ENCODE measurements around the gene FAM241A. TPM values are rescaled to one million over a fixed set of nuclear protein-coding genes. Genes with fewer than 3 reads are reported as not detected.

FAM241A gene
- total RNA-seq, 3 donors from 2014 or later (not counting 1 experiment from before 2014, with no cell fraction given): 0.36 to 0.75 (median 0.40) TPM

DNA sequence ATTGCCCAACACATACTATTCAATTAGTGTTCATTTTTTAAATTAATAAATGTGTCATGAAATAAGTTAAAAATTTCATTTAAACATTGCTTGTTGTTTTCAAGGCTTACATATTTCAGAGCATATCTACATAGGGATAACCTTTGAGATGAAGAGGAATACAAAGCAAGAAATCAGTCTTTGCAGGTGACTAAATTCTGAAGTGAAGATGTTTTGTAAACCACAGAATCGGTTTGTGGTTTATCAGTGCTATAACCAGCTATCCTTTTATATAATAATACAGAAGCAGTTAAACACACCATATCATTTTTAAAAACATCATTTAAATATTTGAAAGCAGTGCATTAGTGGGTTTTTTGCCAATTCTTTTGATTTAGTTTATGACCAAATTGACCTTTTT lies 26.9 kb downstream of the FAM241A start:
- Histone ChIP-seq H3K27me3 (ENCODE audit: control insufficient read depth, insufficient read depth, low read length) (no peaks in the 10 kb centered on the region), H3K9me3 (ENCODE audit: control insufficient read depth, insufficient read depth, low read length) (no peaks in the 10 kb centered on the region), H3K4me3 (ENCODE audit: low read length) (no peak overlapping the region), H3K27ac (ENCODE audit: low read length) (no peak overlapping the region), H3K36me3 (ENCODE audit: control insufficient read depth, insufficient read depth, low read length) (no peaks in the 10 kb centered on the region), H3K4me1 (ENCODE audit: control insufficient read depth, insufficient read depth, low read length) (no peaks in the 10 kb centered on the region)
- no peak overlapping the region for H3K27ac Mint-ChIP-seq
- DNase-seq (no peak), ATAC-seq (no peak)
- peaks cover 7 to 9% of the 10 kb centered on the region in 2 donors for H3K4me1 Mint-ChIP-seq
- no peaks in the 10 kb centered on the region for H3K27me3 Mint-ChIP-seq (ENCODE audit: low read depth in 2 of 2)
- TF ChIP-seq CTCF (IDR thresholded peaks at IDR 0.05): no peak
- H3K9me3 Mint-ChIP-seq: no peaks in the 10 kb centered on the region
- intact Hi-C loops (cut with micrococcal nuclease): no loop called here
- no peaks in the 10 kb centered on the region for H3K36me3 Mint-ChIP-seq
- H3K4me3 Mint-ChIP-seq: no peak overlapping the region
- no CpG with 5 or more reads among the region's 1 CpG for WGBS (ENCODE audit: insufficient coverage)

GRCh38 chr4:112173593-112174558 lies 28.6 kb downstream of the FAM241A start:
- DNase-seq: no peak
- H3K9me3 ChIP-seq (ENCODE audit: control insufficient read depth, insufficient read depth, low read length): no peaks in the 10 kb centered on the region
- ATAC-seq: no peak
- TF ChIP-seq CTCF (IDR thresholded peaks at IDR 0.05): no peak
- no peaks in the 10 kb centered on the region for H3K27me3 Mint-ChIP-seq (ENCODE audit: low read depth in 2 of 2)
- no peaks in the 10 kb centered on the region for H3K27me3 ChIP-seq (ENCODE audit: control insufficient read depth, insufficient read depth, low read length)
- WGBS (ENCODE audit: insufficient coverage): 84% methylated on average over 7 of the region's 8 CpGs
- no peak overlapping the region for H3K27ac Mint-ChIP-seq
- H3K27ac ChIP-seq (ENCODE audit: low read length): no peak overlapping the region
- peaks cover 0 to 5% of the 10 kb centered on the region in 2 donors for H3K4me1 Mint-ChIP-seq
- H3K4me3 ChIP-seq (ENCODE audit: low read length): no peak overlapping the region
- H3K4me1 ChIP-seq (ENCODE audit: control insufficient read depth, insufficient read depth, low read length): no peaks in the 10 kb centered on the region
- H3K36me3 ChIP-seq (ENCODE audit: control insufficient read depth, insufficient read depth, low read length): no peaks in the 10 kb centered on the region
- intact Hi-C loops (cut with micrococcal nuclease): no loop called here
- H3K36me3 Mint-ChIP-seq: no peaks in the 10 kb centered on the region
- H3K4me3 Mint-ChIP-seq: no peak overlapping the region
- H3K9me3 Mint-ChIP-seq: no peaks in the 10 kb centered on the region

- Histone ChIP-seq H3K4me3 (ENCODE audit: low read length) (no peak overlapping the region), H3K4me1 (ENCODE audit: control insufficient read depth, insufficient read depth, low read length) (no peaks in the 10 kb centered on the region), H3K27ac (ENCODE audit: low read length) (no peak overlapping the region), H3K36me3 (ENCODE audit: control insufficient read depth, insufficient read depth, low read length) (no peaks in the 10 kb centered on the region), H3K9me3 (ENCODE audit: control insufficient read depth, insufficient read depth, low read length) (no peaks in the 10 kb centered on the region), H3K27me3 (ENCODE audit: control insufficient read depth, insufficient read depth, low read length) (no peaks in the 10 kb centered on the region)
- Mint-ChIP-seq H3K27ac (no peak overlapping the region), H3K36me3 (no peaks in the 10 kb centered on the region), H3K4me1 (peaks cover 0 to 5% of the 10 kb centered on the region in 2 donors), H3K9me3 (no peaks in the 10 kb centered on the region), H3K4me3 (no peak overlapping the region), H3K27me3 (ENCODE audit: low read depth in 2 of 2) (no peaks in the 10 kb centered on the region)
- no peak for ATAC-seq
- intact Hi-C loops (cut with micrococcal nuclease): no loop called here
- no peak for DNase-seq
- no peak for TF ChIP-seq CTCF (IDR thresholded peaks at IDR 0.05)
- 78% methylated on average over 1 of the region's 4 CpGs for WGBS (ENCODE audit: insufficient coverage)
These were observed 30.6 kb downstream of the FAM241A start for GRCh38 chr4:112175840-112176239.

All from natural killer cell (primary cell).